ENCODE measurements around the gene VAV3. TPM values are rescaled to one million over a fixed set of nuclear protein-coding genes. Genes with fewer than 3 reads are reported as not detected.
"Not testable (repeated sequence)": the region's sequence is repeated elsewhere in the genome, so short reads cannot be mapped to it uniquely, and the experiment has no call there.

The VAV3 gene
- polyA plus RNA-seq, 1 donor from 2014 or later: 7.9 TPM

- Mint-ChIP-seq H3K27ac (peak overlapping the region in 2 of 3 donors; percentile 69 to 76), H3K9me3 (peaks cover 0 to 1% (median 0%) of the 10 kb centered on the region in 3 donors), H3K4me3 (no peak overlapping the region), H3K4me1 (peaks cover 27 to 32% (median 28%) of the 10 kb centered on the region in 3 donors), H3K36me3 (peaks cover 5% of the 10 kb centered on the region), H3K27me3 (no peaks in the 10 kb centered on the region)
Measured at GRCh38 chr1:107741242-107741641, 223.7 kb downstream of the VAV3 start.

- Mint-ChIP-seq H3K36me3 (peaks cover 3% of the 10 kb centered on the region), H3K9me3 (peaks cover 0 to 1% (median 0%) of the 10 kb centered on the region in 3 donors), H3K27ac (peak overlapping the region; percentile 34 to 76 (median 69)), H3K4me3 (no peak overlapping the region), H3K27me3 (no peaks in the 10 kb centered on the region), H3K4me1 (peaks cover 27 to 31% (median 28%) of the 10 kb centered on the region in 3 donors)
Measured at GRCh38 chr1:107740579-107740978, 224.4 kb downstream of the VAV3 start.

- H3K9me3 Mint-ChIP-seq: peaks cover 0 to 1% (median 0%) of the 10 kb centered on the region in 3 donors
- peaks cover 7% of the 10 kb centered on the region for H3K36me3 Mint-ChIP-seq
- no peaks in the 10 kb centered on the region for H3K27me3 Mint-ChIP-seq
- peaks cover 27 to 37% (median 28%) of the 10 kb centered on the region in 3 donors for H3K4me1 Mint-ChIP-seq
- peak overlapping the region in 3 of 4 donors; percentile 43 to 87 (median 51) for H3K4me3 Mint-ChIP-seq
- H3K27ac Mint-ChIP-seq: peak overlapping the region; percentile 54 to 80 (median 69)
Measured at GRCh38 chr1:107739651-107740050, 225.3 kb downstream of the VAV3 start.

GRCh38 chr1:107739201-107739600 is 225.8 kb downstream of the VAV3 start:
- peaks cover 7% of the 10 kb centered on the region for H3K36me3 Mint-ChIP-seq
- H3K27me3 Mint-ChIP-seq: no peaks in the 10 kb centered on the region
- H3K4me3 Mint-ChIP-seq: peak overlapping the region in 3 of 4 donors; percentile 0 to 87 (median 43)
- H3K4me1 Mint-ChIP-seq: peaks cover 27 to 41% (median 28%) of the 10 kb centered on the region in 3 donors
- H3K9me3 Mint-ChIP-seq: peaks cover 0 to 1% (median 0%) of the 10 kb centered on the region in 3 donors
- peak overlapping the region; percentile 54 to 80 (median 69) for H3K27ac Mint-ChIP-seq

- H3K27me3 Mint-ChIP-seq, H3K4me3 Mint-ChIP-seq, H3K9me3 Mint-ChIP-seq: not testable (repeated sequence)
- Mint-ChIP-seq H3K36me3 (peaks cover 17% of the 10 kb centered on the region), H3K27ac (peak overlapping the region in 1 of 3 donors; percentile 37), H3K4me1 (peaks cover 9 to 19% (median 11%) of the 10 kb centered on the region in 3 donors)
Measured at GRCh38 chr1:107733401-107733800, 231.6 kb downstream of the VAV3 start.

- Mint-ChIP-seq H3K4me1 (no peaks in the 10 kb centered on the region), H3K4me3 (no peak overlapping the region)
Measured at GRCh38 chr1:107727866-107728265, 237.1 kb downstream of the VAV3 start.

GRCh38 chr1:107726860-107727259 is 238.1 kb downstream of the VAV3 start:
- Mint-ChIP-seq H3K9me3 (no peaks in the 10 kb centered on the region), H3K4me3 (no peak overlapping the region), H3K36me3 (peaks cover 31% of the 10 kb centered on the region), H3K27ac (no peak overlapping the region), H3K27me3 (no peaks in the 10 kb centered on the region), H3K4me1 (no peaks in the 10 kb centered on the region)

More at GRCh38 chr1:107727866-107728265, 237.1 kb downstream of the VAV3 start:
- Mint-ChIP-seq H3K27me3 (no peaks in the 10 kb centered on the region), H3K27ac (no peak overlapping the region), H3K9me3 (no peaks in the 10 kb centered on the region), H3K36me3 (peaks cover 25% of the 10 kb centered on the region)

GRCh38 chr1:107724648-107725047 is 240.3 kb downstream of the VAV3 start:
- Mint-ChIP-seq H3K4me3 (no peak overlapping the region), H3K36me3 (peaks cover 30% of the 10 kb centered on the region), H3K27ac (peak overlapping the region in 1 of 3 donors; percentile 14), H3K9me3 (no peaks in the 10 kb centered on the region), H3K27me3 (no peaks in the 10 kb centered on the region), H3K4me1 (no peaks in the 10 kb centered on the region)

- not testable (repeated sequence) for H3K4me3 Mint-ChIP-seq, H3K27ac Mint-ChIP-seq, H3K9me3 Mint-ChIP-seq, H3K4me1 Mint-ChIP-seq, H3K27me3 Mint-ChIP-seq
- H3K36me3 Mint-ChIP-seq: peaks cover 42% of the 10 kb centered on the region
Measured at GRCh38 chr1:107720210-107720609, 244.8 kb downstream of the VAV3 start.

- H3K4me3 Mint-ChIP-seq: no peak overlapping the region
- no peaks in the 10 kb centered on the region for H3K9me3 Mint-ChIP-seq
- no peaks in the 10 kb centered on the region for H3K27me3 Mint-ChIP-seq
- H3K36me3 Mint-ChIP-seq: peaks cover 11% of the 10 kb centered on the region
- no peaks in the 10 kb centered on the region for H3K4me1 Mint-ChIP-seq
- H3K27ac Mint-ChIP-seq: no peak overlapping the region
Measured at GRCh38 chr1:107710005-107710404, 255.0 kb downstream of the VAV3 start.

- Mint-ChIP-seq H3K4me1 (no peaks in the 10 kb centered on the region), H3K36me3 (peaks cover 19% of the 10 kb centered on the region), H3K4me3 (no peak overlapping the region), H3K27ac (no peak overlapping the region), H3K27me3 (no peaks in the 10 kb centered on the region), H3K9me3 (no peaks in the 10 kb centered on the region)
Measured at GRCh38 chr1:107707111-107707510, 257.9 kb downstream of the VAV3 start.

GRCh38 chr1:107706182-107706581 is 258.8 kb downstream of the VAV3 start:
- Mint-ChIP-seq H3K27me3 (no peaks in the 10 kb centered on the region), H3K4me3 (no peak overlapping the region), H3K27ac (no peak overlapping the region), H3K36me3 (peaks cover 24% of the 10 kb centered on the region), H3K9me3 (no peaks in the 10 kb centered on the region), H3K4me1 (peaks cover 0 to 3% (median 0%) of the 10 kb centered on the region in 3 donors)

- Mint-ChIP-seq H3K27me3 (no peaks in the 10 kb centered on the region), H3K9me3 (no peaks in the 10 kb centered on the region), H3K27ac (no peak overlapping the region), H3K4me1 (peaks cover 0 to 3% (median 0%) of the 10 kb centered on the region in 3 donors), H3K4me3 (no peak overlapping the region), H3K36me3 (peaks cover 27% of the 10 kb centered on the region)
Measured at GRCh38 chr1:107704911-107705310, 260.1 kb downstream of the VAV3 start.

GRCh38 chr1:107702946-107703571 is 261.9 kb downstream of the VAV3 start:
- no peak overlapping the region for H3K4me3 Mint-ChIP-seq
- H3K9me3 Mint-ChIP-seq: no peaks in the 10 kb centered on the region
- no peak overlapping the region for H3K27ac Mint-ChIP-seq

GRCh38 chr1:107700651-107701050 is 264.3 kb downstream of the VAV3 start:
- not testable (repeated sequence) for H3K9me3 Mint-ChIP-seq, H3K4me3 Mint-ChIP-seq, H3K27ac Mint-ChIP-seq, H3K27me3 Mint-ChIP-seq, H3K4me1 Mint-ChIP-seq
- H3K36me3 Mint-ChIP-seq: peaks cover 38% of the 10 kb centered on the region

More at GRCh38 chr1:107702946-107703571, 261.9 kb downstream of the VAV3 start:
- peaks cover 0 to 3% (median 0%) of the 10 kb centered on the region in 3 donors for H3K4me1 Mint-ChIP-seq
- peaks cover 30% of the 10 kb centered on the region for H3K36me3 Mint-ChIP-seq
- no peaks in the 10 kb centered on the region for H3K27me3 Mint-ChIP-seq

GRCh38 chr1:107698161-107698560 is 266.8 kb downstream of the VAV3 start:
- Mint-ChIP-seq H3K4me1 (peaks cover 2 to 3% (median 2%) of the 10 kb centered on the region in 3 donors), H3K27ac (no peak overlapping the region), H3K27me3 (no peaks in the 10 kb centered on the region), H3K4me3 (no peak overlapping the region), H3K9me3 (no peaks in the 10 kb centered on the region), H3K36me3 (peaks cover 36% of the 10 kb centered on the region)

All from IgD-negative memory B cell (primary cell).